Motor neuron (in vitro differentiated cells): Measurements from ENCODE around the gene BICD1. TPM values are rescaled to one million over a fixed set of nuclear protein-coding genes. Genes with fewer than 3 reads are reported as not detected.
"Not testable (repeated sequence)": the region's sequence is repeated elsewhere in the genome, so short reads cannot be mapped to it uniquely, and the experiment has no call there.

Experiments used
- ATAC-seq, 8 experiments: fragments of 200-7000 bp; cut with Tn5 transposase; replicated peaks in 6 of 8; 2 replicates each; pipeline ENCODE4 v1.8.0; 2021; ENCODE audit warnings: mild to moderate bottlenecking in 8 of 8, moderate library complexity in 8 of 8
- H3K27ac ChIP-seq, 2 donors: fragments of 250-450 bp; sonication (Bioruptor Pico); 2 replicates each; pipeline ENCODE4 v1.9.0; 2021; ENCODE audit warnings: antibody characterized with exemption in 2 of 2, mild to moderate bottlenecking in 2 of 2, moderate library complexity in 1 of 2
- H3K4me1 ChIP-seq, 2 donors: fragments of 250-450 bp; sonication (Bioruptor Pico); replicated peaks in 1 of 2; 2 replicates each; pipeline ENCODE4 v1.6.1; 2021; ENCODE audit warnings: antibody characterized with exemption in 2 of 2, mild to moderate bottlenecking in 2 of 2, moderate library complexity in 1 of 2
- H3K4me3 ChIP-seq, 5 donors: fragments of 250-450 bp; sonication (Bioruptor Pico); 2 replicates each; pipeline ENCODE4 v1.9.0; 2021; ENCODE audit warnings: antibody characterized with exemption in 5 of 5, mild to moderate bottlenecking in 5 of 5, moderate library complexity in 4 of 5
- WGBS, 10 experiments: fragments of 450-650 bp; shearing (Covaris generic); methylation state at CpG; one replicate each; pipeline ENCODE4 v1.0.0; 2022; 5-methylcytosine and 5-hydroxymethylcytosine counted together
- in situ Hi-C, 9 experiments: fragments of 400-800 bp; cut with MboI; loops; one replicate each; pipeline ENCODE4 v1.15.0; 2021; ENCODE audit warnings: low sequenced_read_pairs in 9 of 9, low pct_unique_long_range_greater_than_20kb in 2 of 9; ENCODE audit not compliant: unreplicated experiment in 9 of 9
- total RNA-seq, 8 experiments: library from RNA; unstranded; fragments of 300-600 nt; gene quantifications; 2 replicates each; pipeline versions ENCODE4 v1.2.3 to v1.2.4, GENCODE V29; 2022

The BICD1 gene
- total RNA-seq, 8 experiments from 2014 or later, result 5.1 to 63.4 (median 27.8) TPM

DNA sequence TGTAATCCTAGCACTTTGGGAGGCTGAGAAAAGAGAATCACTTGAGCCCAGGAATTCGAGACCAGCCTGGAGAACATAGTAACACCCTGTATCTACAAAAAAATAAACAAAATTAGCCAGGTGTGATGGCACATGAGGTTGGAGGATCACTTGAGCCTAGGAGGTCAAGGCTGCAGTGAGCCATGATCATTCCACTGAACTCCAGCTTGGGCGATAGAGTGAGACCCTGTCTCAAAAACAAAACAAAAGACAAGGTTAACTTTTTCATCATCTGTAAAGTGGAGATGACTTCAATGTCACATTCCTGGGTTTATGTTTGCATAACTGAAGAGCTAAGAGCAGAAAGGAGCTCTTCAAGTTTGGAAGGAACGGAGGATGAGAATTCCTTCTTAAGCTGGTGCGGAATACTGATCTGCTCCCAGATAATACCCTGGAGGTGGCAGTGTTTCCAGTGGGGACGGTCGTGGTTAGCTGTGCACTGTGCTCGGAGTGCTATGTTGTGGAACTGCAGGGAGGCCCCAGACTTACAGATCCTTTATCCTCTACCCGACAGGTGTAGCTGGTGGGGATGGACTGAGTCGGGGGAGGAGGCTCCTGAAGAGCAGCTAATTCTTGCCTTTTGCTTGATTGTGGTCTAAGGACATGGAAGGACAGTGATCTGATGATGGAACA, 22.5 kb upstream of the BICD1 start:
- no peak overlapping the region for H3K27ac ChIP-seq
- WGBS, 10 experiments, result 63 to 100% (median 92%) methylated on average over 1 to 9 of the region's 9 CpGs; no CpG with 5 or more reads in 2 of the 10 experiments
- no peaks in the 10 kb centered on the region for H3K4me1 ChIP-seq
- no peak overlapping the region for H3K4me3 ChIP-seq
- no peak for ATAC-seq
- in situ Hi-C loops, result loop anchor here in 1 of 9 experiments (25.0 kb wide), 1 partner anchor 103 kb away; no protein-coding TSS in a partner anchor

- Histone ChIP-seq H3K27ac (no peak overlapping the region), H3K4me3 (no peak overlapping the region), H3K4me1 (no peaks in the 10 kb centered on the region)
- 52 to 100% (median 92%) methylated on average over 1 to 3 of the region's 3 CpGs; no CpG with 5 or more reads in 1 of the 10 experiments for WGBS, 10 experiments
- no peak for ATAC-seq
- in situ Hi-C loops, result loop anchor here in 1 of 9 experiments (25.0 kb wide), 1 partner anchor 103 kb away; no protein-coding TSS in a partner anchor
Measured at GRCh38 chr12:32084753-32085152, 21.9 kb upstream of the BICD1 start.

DNA sequence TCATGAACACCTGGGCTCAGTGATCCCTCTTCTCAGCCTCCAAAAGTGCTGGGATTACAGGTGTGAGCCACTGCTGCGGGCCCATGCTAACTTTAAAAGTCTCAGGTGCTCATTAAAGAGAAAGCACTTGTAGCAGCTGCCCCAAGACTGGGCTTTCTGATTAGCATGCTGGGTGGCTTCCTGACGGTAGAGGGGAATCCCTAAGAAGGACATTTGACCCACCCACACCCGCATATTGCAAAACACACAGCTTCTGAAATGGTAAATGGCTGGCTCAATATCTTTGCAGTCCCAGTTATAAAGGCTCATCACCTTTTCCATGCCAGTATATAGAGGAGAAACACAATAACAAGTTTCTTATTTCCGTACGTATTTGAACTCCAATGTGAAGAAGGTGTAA, 19.3 kb upstream of the BICD1 start:
- Histone ChIP-seq H3K27ac (no peak overlapping the region), H3K4me1 (no peaks in the 10 kb centered on the region), H3K4me3 (no peak overlapping the region)
- in situ Hi-C loops, result loop anchor here in 1 of 9 experiments (25.0 kb wide), 1 partner anchor 100 kb away; no protein-coding TSS in a partner anchor
- peak in 3 of 8 experiments; percentile 13 to 86 (median 82) for ATAC-seq
- WGBS, 10 experiments, result 49 to 100% (median 75%) methylated on average over 1 to 5 of the region's 5 CpGs

GRCh38 chr12:32089156-32089555, 17.5 kb upstream of the BICD1 start:
- Histone ChIP-seq H3K4me3 (no peak overlapping the region), H3K27ac (no peak overlapping the region), H3K4me1 (no peaks in the 10 kb centered on the region)
- in situ Hi-C loops, result loop anchor here in 1 of 9 experiments (25.0 kb wide), 1 partner anchor 98 kb away; no protein-coding TSS in a partner anchor
- no peak for ATAC-seq
- WGBS, 10 experiments, result 47 to 100% (median 83%) methylated on average over 1 to 5 of the region's 5 CpGs; no CpG with 5 or more reads in 1 of the 10 experiments

GRCh38 chr12:32089586-32089985, 17.1 kb upstream of the BICD1 start:
- WGBS, 10 experiments, result 40 to 100% (median 87%) methylated on average over 3 of the region's 3 CpGs; no CpG with 5 or more reads in 4 of the 10 experiments
- Histone ChIP-seq H3K4me3 (no peak overlapping the region), H3K4me1 (no peaks in the 10 kb centered on the region), H3K27ac (no peak overlapping the region)
- in situ Hi-C loops, result loop anchor here in 1 of 9 experiments (25.0 kb wide), 1 partner anchor 98 kb away; no protein-coding TSS in a partner anchor
- no peak for ATAC-seq

GRCh38 chr12:32091696-32092095, 15.0 kb upstream of the BICD1 start:
- in situ Hi-C loops, result loop anchor here in 1 of 9 experiments (25.0 kb wide), 1 partner anchor 96 kb away; no protein-coding TSS in a partner anchor
- H3K4me1 ChIP-seq, result no peaks in the 10 kb centered on the region
- peak in 1 of 8 experiments; percentile 49 for ATAC-seq
- no peak overlapping the region for H3K27ac ChIP-seq
- no peak overlapping the region for H3K4me3 ChIP-seq
- 0 to 100% (median 73%) methylated on average over 1 of the region's 1 CpG; no CpG with 5 or more reads in 1 of the 10 experiments for WGBS, 10 experiments

DNA sequence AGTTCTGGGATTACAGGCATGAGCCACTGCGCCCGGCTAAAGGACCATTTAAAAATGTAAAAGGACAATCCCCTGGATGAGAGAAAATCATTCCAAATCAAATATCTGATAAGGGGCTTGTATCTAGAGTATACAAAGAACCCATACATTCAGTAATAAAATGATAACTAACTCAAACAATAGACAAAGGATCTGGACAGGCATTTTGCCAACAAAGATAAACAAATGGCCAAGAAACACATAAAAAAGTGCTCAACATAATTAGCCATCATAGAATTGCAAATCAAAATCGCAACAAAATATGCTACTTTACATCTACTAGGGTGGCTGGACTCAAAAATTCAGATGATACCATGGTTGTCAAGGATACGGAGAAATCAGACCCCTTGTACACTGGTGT, 8.5 kb upstream of the BICD1 start:
- in situ Hi-C loops, result loop anchor here in 1 of 9 experiments (25.0 kb wide), 1 partner anchor 89 kb away; no protein-coding TSS in a partner anchor
- Histone ChIP-seq H3K4me3 (no peak overlapping the region), H3K4me1 (no peaks in the 10 kb centered on the region), H3K27ac (no peak overlapping the region)
- ATAC-seq, result peak in 1 of 8 experiments; percentile 61
- 32 to 100% (median 84%) methylated on average over 1 to 4 of the region's 4 CpGs; no CpG with 5 or more reads in 1 of the 10 experiments for WGBS, 10 experiments

GRCh38 chr12:32099275-32099674, 7.4 kb upstream of the BICD1 start:
- not testable (repeated sequence) for ATAC-seq, H3K27ac ChIP-seq, H3K4me3 ChIP-seq, H3K4me1 ChIP-seq
- in situ Hi-C loops, result loop anchor here in 1 of 9 experiments (25.0 kb wide), 1 partner anchor 88 kb away; no protein-coding TSS in a partner anchor
- WGBS, 10 experiments, result no CpG with 5 or more reads among the region's 1 CpG

- no peaks in the 10 kb centered on the region for H3K4me1 ChIP-seq
- H3K4me3 ChIP-seq, result no peak overlapping the region
- in situ Hi-C loops, result no loop called here
- no peak overlapping the region for H3K27ac ChIP-seq
- WGBS, 10 experiments, result 60 to 100% methylated on average over 1 of the region's 4 CpGs; no CpG with 5 or more reads in 8 of the 10 experiments
- ATAC-seq, result no peak
Measured at GRCh38 chr12:32100361-32100760, 6.3 kb upstream of the BICD1 start.

DNA sequence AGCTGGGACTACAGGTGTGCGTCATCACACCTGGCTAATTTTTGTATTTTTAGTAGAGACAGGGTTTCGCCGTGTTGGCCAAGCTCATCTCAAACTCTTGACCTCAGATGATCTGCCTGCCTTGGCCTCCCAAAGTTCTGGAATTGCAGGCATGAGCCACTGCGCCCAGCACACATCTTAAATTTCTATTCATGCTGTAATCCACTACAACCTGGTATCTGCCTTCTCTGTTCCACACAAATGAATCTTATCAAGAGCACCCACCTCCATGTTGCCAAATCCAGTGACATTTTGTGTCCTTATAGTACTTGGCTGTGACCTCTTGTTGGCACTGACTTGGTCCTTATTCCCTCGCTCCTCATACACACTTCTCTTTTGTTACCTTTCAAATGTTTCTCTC, 5.8 kb upstream of the BICD1 start:
- no peak overlapping the region for H3K27ac ChIP-seq
- no peak overlapping the region for H3K4me3 ChIP-seq
- 75 to 100% (median 92%) methylated on average over 1 to 4 of the region's 5 CpGs; no CpG with 5 or more reads in 3 of the 10 experiments for WGBS, 10 experiments
- no peak for ATAC-seq
- H3K4me1 ChIP-seq, result no peaks in the 10 kb centered on the region
- in situ Hi-C loops, result no loop called here

DNA sequence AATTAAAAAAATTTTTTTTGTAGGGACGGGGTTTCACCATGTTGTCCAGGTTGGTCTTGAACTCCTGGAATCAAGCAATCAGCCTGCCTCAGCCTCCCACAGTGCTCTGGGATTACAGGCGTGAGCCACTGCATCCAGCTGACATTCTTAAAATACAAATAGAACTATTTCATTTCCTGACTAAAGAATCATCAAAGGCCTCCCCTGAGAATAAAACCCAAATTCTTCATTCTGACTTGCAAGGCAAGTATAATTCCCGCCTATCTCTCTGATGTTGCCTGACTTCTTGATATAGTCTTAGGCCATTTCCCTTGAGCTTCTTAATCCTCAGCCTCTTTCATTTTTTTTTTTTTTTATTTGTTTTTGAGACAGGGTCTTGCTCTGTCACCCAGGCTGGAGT, 4.4 kb upstream of the BICD1 start:
- ATAC-seq, result no peak
- WGBS, 10 experiments, result 50 to 97% (median 88%) methylated on average over 1 to 3 of the region's 3 CpGs; no CpG with 5 or more reads in 2 of the 10 experiments
- no peaks in the 10 kb centered on the region for H3K4me1 ChIP-seq
- in situ Hi-C loops, result no loop called here
- H3K27ac ChIP-seq, result no peak overlapping the region
- H3K4me3 ChIP-seq, result no peak overlapping the region

GRCh38 chr12:32104572-32105355, 1.9 kb upstream of the BICD1 start:
- Histone ChIP-seq H3K4me3 (no peak overlapping the region), H3K4me1 (peaks cover 0 to 2% of the 10 kb centered on the region in 2 donors), H3K27ac (no peak overlapping the region)
- no peak for ATAC-seq
- in situ Hi-C loops, result no loop called here
- WGBS, 10 experiments, result 51 to 90% (median 73%) methylated on average over 1 to 10 of the region's 11 CpGs; no CpG with 5 or more reads in 1 of the 10 experiments
